Occipital lobe (tissue), 2 donors: Measurements from ENCODE around the gene PPFIA2. TPM values are rescaled to one million over a fixed set of nuclear protein-coding genes. Genes with fewer than 3 reads are reported as not detected.

Source experiments
- DNase-seq: peaks from one replicate; lab custom pipeline; 2025; lab: John Stamatoyannopoulos, UW
- total RNA-seq: library from RNA; depleted of rRNA; stranded (reverse); fragments of >200 nt; gene quantifications from one replicate; pipeline ENCODE4 v1.2.3, GENCODE V29; 2014

The PPFIA2 gene
- total RNA-seq, 1 donor from 2014 or later = 237 TPM

- DNase-seq = no peak
Observed at GRCh38 chr12:81450920-81451739, 308.0 kb downstream of the PPFIA2 start.

DNA sequence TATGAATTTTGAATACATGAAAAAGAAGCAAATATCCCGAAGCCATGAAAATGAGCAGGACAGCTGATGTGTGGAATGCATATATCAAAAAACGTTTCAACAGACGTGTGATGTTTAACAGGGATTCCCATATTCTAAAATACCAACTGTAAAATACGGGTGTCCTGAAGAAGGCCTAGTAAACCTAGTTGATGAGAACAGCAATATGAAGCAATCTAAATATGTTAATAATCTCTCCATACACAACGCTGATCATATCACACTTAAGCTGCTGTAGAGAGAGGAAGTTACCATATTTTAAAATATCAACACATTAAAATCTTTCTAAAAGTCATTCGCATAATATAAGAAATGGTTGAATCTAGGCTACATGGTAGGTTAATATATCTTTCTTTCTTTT lies 317.5 kb downstream of the PPFIA2 start:
- DNase-seq = no peak

GRCh38 chr12:81440001-81440400 lies 319.1 kb downstream of the PPFIA2 start:
- no peak for DNase-seq

GRCh38 chr12:81439344-81439743 lies 319.8 kb downstream of the PPFIA2 start:
- no peak for DNase-seq

GRCh38 chr12:81417056-81417455 lies 342.1 kb downstream of the PPFIA2 start:
- no peak for DNase-seq

DNA sequence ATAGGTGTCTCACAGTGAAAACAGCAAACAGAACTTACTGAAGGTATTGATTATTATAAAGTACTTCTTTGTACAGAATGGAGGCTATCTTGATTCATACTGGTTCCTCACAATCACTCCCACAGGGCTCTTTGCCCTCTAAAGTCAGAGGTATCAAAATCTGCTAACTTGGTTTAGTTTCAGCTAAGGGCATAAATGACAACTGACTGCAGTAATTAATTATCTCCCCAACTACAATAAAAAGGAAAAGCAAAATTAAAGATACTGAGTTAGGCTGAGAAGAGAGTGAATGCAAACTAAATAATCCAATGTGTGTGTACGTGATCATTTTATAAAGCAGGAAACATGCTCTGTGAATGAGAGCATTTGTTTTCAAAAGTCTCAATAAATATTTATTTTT lies 342.6 kb downstream of the PPFIA2 start:
- DNase-seq = no peak

- no peak for DNase-seq
Observed at GRCh38 chr12:81414441-81414840, 344.7 kb downstream of the PPFIA2 start.

DNA sequence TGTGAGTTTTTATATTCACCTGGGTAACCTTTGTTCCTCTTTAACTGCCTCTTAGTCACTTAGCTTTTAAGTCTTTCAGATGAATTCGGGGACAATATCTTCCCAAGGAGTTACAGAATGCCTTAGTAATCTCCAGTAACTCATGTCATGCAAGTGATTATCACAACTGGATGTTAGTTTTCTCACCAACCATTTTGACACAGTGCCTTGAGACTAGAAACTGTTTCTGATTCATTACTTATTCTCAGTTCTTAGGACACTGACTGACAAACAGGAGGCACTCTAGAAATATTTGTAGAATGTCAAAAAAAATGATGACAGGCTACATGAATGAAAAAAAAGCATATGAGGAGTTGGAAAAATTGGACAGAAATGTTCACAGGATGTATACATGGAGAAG lies 346.2 kb downstream of the PPFIA2 start:
- no peak for DNase-seq

DNA sequence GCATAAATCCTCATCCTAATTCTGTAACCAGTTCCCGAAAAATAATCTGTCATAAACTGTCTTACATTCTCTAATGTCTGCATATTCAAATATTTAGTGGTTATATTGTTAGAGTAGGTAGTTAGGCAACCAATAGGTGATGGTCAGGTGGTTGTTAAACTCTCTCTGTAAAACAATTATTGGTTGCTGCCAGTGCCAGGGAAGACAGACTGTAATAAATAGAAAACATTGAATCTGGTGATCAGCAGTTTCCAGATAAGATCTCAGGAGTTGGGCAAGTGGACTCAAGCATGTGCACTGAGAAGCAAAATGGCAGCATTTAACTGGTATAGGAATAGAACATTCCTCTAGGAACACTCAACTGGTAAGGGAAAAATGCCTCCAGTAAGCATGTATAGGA lies 355.8 kb downstream of the PPFIA2 start:
- DNase-seq = no peak

DNA sequence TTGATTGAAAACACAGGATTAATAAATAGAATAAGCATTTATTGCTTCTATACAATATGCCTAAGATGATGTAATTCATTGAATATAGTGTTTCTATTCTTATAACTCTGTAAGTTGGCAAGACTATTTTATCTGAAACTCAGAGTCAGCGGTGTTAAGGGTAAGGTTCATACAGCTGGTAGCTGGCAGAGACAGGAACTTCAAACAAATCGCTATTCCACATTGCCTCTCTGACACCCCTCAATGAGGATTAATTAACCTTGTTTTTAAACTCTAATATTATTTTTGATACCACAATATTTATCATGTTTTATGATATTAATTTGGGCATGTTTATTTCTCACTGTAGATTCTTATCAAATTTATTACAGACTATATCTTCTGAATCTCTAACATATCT lies 357.9 kb downstream of the PPFIA2 start:
- DNase-seq = no peak

DNA sequence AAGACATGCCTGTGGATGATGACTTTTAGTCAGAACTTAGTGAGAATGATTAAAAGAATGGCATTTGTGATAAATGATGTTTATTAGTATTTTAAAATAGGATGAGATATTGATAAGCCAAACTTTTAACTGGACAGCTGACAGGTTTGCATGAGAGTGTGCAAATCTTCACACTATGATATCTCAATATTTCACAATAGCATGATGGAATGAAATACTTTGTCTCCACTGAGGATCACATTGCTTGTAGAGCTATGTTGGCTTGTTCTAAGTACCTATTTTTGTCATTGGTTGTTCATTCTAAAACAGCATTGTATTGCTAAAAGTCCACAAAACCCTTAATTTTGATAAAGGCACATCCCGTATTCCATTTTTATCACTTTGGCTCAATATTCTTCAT lies 359.1 kb downstream of the PPFIA2 start:
- DNase-seq = no peak

GRCh38 chr12:81395431-81395830 lies 363.7 kb downstream of the PPFIA2 start:
- no peak for DNase-seq

DNA sequence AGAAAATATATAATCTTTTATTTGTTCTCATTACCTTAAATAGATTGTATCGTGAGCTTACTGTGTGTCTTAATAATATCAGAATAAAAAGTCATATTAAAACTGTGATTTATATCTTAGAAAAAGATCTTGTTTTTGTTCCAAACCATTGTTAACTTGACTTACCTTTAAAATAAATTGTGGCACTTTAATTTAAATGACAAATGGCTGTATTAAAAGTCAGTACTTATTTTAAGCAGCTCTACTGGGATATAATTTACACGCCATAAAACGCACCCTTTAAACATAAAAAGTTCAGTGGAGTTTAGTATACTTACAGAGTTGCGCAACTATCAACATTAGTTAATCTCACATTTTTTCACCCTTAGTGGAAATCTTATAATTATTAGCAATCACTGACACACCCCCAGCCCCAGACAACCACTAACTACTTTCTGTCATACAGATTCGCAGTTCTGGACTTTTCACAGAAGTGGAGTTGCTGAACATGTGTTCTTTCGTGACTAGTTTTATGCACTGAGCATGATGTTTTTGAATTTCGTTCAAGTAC lies 369.5 kb downstream of the PPFIA2 start:
- DNase-seq = no peak

DNA sequence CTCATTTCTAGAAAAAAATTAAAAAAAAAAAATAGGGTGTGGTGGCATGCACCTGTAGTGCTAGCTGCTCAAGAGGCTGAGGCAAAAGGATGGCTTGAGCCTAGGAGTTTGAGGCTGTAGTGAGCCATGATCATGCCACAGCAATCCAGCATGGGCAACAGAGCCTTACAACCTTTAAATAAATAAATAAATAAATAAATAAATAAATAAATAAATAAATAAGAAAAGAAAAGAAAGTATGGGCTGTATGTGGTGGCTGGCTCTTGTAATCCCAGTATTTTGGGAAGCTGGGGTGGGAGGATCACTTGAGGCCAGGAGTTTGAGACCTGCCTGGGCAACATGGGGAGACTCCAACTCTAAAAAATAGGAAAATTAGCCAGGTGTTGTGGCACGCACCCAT lies 373.0 kb downstream of the PPFIA2 start:
- no peak for DNase-seq

DNA sequence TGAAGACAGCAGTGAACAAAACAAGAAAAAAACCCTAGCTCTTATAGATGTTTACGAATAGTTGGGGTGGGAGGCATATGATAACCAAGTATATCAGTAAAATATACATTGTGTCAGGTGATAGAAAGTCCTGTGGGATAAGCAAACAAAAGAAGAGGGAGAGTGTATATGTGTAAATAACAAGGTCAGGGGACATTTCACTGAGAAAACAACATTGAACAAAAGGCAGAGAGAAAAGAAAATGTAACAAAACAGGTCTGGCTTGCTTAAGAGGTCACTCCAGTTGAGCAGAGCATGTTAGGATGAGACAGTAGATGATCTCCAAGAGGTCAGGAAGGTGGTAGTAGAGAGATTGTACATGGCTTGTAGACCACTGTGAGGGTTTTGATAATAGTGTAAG lies 377.2 kb downstream of the PPFIA2 start:
- no peak for DNase-seq

- no peak for DNase-seq
Observed at GRCh38 chr12:81378601-81379285, 380.4 kb downstream of the PPFIA2 start.

GRCh38 chr12:81377771-81378170 lies 381.4 kb downstream of the PPFIA2 start:
- DNase-seq = no peak

DNA sequence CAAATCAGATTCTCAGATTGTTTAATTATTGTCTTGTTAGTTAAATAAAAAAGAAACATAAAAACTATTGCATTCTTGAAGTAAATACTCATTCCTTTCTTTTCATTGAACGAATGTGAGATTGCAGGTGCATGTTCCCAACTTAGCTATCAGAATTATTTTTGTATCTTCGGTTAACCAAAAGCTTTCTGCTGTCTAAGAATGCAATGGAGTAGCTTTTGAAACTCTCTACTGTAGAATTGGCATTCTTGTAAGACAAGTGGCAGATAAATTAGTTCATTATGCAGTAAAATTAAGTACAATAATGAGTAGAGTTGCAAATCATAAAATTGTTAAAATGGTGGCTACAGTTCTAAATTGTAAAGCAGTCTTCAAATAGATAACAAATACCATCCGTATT lies 383.2 kb downstream of the PPFIA2 start:
- DNase-seq = no peak

- no peak for DNase-seq
Observed at GRCh38 chr12:81370456-81370855, 388.7 kb downstream of the PPFIA2 start.

- no peak for DNase-seq
Observed at GRCh38 chr12:81369175-81369574, 390.0 kb downstream of the PPFIA2 start.

DNA sequence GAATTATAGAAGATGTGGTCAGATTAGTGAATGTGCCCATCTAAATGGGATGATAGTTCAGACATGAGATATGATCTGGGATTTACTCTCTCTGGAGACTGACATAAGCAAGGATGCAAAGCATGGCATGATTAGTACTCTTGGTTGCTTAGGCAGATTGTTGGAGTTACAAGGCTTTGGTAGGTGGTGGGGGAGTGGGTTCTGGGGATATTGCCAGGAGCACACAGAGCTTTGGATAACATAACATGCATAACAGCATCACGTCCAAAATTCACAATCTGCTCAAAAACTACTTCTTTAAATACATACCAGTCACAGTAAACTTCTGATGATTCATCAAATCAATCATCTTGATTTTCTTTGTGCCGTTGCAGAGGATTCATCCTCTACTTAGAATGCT lies 393.9 kb downstream of the PPFIA2 start:
- no peak for DNase-seq

GRCh38 chr12:81360916-81361315 lies 398.2 kb downstream of the PPFIA2 start:
- no peak for DNase-seq

DNA sequence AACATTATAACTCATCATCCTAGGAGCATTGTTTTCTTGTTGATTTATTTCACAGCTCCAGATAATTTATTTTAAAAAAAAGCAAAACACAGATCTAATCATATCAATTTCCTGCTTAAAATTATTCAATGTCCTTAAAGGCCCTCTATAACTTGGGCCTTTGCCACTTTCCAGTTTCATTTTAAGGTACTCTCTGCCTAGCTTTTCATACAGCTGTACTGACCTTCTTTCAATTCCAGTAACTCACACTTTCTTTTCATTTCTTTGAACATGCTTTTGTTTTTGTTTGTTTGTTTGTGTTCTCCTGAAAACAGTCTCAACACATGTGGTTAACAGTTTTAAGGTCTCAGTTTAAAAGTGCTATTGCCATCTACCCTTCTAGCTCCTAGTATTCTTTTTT lies 399.4 kb downstream of the PPFIA2 start:
- DNase-seq = no peak
